HG03354 (cell line): Measurements from ENCODE around the gene SLC25A13.

Experiments
- ATAC-seq: cut with Tn5 transposase; IDR thresholded peaks from one replicate; pipeline ENCODE4 v1.9.1; 2021; ENCODE audit warnings: mild to moderate bottlenecking; ENCODE audit not compliant: unreplicated experiment, poor library complexity, severe bottlenecking

SLC25A13 gene

DNA sequence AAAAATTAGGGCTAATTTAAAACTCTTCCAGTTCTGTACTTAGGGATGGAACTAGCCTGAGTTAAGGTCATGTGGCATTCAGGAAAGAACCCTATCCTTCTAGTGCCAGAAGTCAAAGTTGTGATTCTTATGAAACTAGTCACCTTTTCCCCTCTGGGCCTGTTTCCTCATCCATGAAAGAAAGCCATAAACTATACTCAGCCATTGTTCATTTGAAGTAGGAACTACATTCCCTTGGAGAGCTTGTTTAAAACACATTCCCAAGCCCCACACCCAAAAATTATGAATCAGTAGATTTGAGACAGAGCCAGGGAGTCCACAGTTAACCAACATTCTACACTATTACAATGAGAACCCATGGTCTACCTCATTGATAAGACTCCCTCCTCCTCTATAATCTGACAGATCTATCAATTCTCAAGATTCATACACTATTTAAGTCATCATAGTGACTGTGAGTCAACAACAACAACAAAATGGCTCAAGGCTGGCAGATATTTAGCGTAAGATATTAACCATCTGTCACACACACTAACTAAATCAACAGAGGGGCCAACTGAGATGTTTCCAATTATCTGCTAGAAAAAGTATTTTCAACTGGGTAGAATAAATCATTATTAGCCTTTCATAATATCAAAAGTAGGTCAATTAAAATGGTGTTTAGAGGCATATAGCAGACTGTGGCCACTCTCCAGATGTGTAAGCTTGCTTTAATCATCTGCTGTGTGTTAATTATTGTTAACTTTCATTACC, 102.3 kb downstream of the SLC25A13 start:
- ATAC-seq, result no peak

DNA sequence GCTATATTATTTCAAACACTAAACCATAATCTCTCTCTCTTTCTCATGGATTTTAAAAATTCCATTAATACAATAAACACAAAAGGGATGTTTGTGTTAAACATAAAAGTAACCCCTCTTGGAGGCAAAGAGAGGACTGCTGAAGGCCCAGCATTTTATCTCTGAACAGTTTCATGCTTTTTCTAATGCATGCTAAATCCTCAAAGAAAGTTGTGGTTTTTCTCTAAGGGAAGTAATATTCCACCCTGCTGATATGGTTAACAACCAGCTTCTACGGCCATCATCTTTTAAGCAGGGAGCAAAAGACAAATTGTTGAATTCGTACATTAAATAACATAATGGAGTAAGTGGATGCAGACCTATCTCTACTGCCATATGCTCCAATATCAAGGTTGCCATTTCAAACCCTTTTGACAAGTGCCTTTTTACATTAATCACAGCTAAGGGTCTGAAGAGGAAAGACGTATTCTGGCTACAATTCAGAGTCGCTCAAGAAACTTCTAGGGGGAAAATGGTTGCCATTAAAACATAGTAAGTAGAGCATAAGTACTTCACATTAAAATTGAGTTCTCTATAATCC, 103.1 kb downstream of the SLC25A13 start:
- no peak for ATAC-seq

DNA sequence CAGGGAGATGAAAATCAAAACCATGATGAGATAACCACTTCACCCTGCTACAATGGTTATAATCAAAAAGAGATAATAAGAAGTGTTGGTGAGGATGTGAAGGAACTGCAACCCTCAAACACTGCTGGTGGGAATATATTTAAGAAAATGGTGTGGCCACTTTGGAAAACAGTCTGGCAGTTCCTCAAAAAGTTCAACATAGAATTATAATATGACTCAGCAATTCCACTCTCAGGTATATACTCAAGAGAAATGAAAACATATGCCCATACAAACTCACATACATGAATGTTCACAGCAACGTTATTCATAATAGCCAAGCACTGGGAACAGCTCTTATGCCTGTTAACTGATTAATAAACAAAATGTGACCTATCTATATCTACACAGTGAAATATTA, 104.8 kb downstream of the SLC25A13 start:
- ATAC-seq, result no peak

DNA sequence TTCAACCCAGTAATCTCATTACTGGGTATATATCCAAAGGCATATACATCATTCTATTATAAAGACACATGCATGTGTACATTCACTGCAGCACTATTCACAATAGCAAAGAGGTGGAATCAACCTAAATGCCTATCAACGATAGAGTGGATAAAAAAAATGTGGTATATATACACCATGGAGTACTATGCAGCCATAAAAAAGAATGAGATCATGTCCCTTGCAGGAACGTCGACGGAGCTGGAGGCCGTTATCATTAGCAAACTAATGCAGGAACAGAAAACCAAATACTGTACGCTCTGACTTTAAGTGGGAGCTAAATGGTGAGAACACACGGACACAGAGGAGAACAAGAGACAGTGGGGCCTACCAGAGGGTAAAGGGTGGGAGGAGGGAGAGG, 105.5 kb downstream of the SLC25A13 start:
- no peak for ATAC-seq

DNA sequence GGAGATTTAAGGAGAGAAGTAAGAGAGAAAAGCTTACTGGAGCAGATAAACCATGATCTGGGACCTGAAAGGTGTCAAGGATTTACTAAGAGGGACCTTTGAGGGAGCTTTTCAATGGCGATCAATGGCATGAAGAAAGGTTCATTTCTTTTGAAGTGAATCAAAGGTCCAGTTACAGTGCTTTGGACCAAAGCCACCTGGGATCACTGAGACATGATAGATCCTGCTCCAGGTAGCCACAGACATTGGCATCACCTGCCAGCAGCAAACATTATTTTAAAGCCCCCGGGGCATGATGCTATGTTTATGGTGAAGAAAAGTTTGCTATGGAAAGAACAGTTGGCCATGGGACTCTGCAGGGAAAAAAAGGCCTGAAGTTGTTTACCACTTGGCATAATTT, 109.4 kb downstream of the SLC25A13 start:
- ATAC-seq, result no peak

DNA sequence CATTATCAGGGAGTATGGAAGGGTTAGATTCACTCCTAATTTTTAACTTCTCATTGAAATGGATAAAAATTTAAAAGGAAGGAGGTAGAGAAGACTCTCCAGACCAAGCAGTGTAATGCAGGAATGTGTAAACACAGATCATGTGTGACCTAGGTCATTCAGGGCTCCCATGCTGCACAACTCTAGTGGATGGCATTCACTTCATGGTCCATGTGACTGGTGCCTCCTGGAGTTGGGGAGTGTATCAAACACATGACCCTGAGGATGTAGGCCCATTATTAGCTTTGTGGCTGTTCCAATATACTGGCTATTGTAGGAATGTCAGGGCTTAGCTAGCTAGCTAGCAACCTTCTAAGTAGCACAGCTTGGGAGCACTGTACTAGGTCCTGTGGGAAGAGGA, 109.9 kb downstream of the SLC25A13 start:
- ATAC-seq, result no peak

DNA sequence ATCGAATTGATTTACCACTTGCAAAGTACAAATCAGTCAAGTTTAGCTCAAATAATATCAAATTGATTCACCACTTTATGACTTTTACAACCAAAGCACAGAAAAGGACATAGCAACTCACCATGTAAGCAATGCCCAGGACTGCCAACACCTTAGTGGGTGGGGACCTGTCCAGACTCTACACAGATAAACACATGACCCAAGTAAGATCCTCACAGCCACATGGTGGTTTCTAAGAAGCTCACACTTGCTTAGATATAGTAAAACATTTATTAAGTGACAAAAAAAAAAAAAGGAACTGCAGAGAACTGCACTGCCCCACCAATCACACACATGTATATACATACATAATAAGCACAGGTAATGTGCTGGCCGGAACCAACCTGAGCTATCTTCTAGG, 116.2 kb downstream of the SLC25A13 start:
- no peak for ATAC-seq

DNA sequence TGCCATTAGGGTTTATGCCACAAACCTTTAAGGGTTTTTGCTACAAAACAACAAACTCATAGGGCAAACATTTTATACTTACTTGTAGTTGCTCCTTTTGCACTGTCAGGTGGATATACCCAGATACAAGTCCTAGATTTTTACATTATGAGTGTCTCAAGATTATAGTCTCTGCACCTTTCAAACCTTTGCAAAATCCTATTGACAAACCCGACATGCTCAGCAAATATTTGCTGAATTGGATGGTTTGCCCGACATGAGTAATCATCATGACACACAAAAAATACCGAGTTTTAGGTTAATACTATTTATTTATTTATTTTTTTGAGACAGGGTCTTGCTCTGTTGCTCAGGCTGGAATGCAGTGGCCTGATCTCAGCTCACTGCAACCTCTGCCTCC, 117.3 kb downstream of the SLC25A13 start:
- no peak for ATAC-seq

DNA sequence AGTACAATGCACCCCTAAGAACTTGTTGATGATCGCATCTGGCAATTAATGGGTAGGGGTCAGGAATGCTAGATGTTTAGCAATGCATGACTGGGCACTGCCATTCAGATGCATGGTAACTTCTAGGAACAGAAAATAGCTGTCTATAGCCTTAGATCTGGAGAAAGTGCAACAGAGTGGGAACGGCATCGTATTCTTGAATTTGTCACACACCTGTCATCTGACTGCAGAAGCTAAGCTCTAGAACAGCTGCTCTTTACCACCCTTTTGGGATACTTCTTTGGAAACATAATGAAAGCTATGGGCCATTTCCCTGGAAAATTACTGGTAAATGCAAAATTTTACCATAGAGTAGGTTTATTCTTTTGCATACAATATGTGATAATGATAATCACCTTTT, 118.1 kb downstream of the SLC25A13 start:
- ATAC-seq, result no peak

DNA sequence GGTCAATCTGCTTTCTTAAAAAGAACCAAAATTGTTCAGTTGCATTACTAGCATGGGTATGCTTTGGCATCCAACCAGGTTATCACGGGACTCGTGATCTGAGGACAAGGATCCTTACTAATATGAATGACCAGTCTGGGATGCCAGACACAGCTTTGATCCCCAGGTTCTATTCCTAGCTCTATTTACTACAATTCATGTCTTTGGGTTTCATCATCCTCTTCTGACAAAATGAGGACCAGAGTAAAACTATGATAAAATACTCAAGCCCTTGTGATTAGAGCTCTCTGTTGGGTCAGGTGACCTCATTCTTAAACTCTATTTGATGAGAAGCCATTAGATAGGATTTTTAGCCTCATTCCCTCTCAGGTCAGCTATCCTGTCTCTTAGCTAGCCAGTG, 119.8 kb downstream of the SLC25A13 start:
- no peak for ATAC-seq

DNA sequence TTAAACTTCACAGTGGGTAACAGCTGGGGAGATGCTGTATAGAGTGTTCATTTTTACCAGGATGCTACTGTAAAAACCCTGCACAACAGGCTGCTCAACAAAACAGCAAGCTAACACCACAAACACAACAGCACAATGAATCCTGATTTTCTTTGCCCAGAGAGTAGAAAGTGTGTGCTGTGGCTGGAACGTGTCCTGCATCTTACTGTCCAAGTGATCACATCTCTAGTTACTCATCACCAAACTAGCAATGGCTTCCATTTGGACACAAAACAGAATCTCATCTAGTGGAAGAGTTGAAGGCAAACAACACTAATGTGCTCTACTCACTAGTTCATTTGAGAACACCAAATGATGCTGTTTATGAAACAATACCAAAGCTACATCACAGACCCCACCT, 121.2 kb downstream of the SLC25A13 start:
- ATAC-seq, result no peak

DNA sequence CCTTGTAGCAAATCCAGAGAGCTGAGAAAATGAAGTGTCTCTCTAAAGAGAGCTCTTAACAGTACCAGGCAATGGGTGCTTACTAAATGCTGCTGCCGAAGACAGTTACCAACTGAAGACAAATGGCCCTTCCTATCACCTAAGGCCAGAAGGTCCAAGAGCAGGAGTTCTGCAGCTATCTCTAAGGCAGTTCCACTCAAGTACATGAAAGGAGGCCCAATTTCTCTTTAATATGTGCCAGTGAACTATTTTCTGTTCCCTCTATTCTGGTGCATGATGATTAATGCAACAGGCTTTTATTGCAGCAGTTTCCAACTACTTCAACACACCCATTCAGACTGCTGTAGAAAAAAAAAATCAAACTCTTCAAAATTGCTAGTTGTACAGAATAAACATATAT, 122.5 kb downstream of the SLC25A13 start:
- ATAC-seq, result no peak

DNA sequence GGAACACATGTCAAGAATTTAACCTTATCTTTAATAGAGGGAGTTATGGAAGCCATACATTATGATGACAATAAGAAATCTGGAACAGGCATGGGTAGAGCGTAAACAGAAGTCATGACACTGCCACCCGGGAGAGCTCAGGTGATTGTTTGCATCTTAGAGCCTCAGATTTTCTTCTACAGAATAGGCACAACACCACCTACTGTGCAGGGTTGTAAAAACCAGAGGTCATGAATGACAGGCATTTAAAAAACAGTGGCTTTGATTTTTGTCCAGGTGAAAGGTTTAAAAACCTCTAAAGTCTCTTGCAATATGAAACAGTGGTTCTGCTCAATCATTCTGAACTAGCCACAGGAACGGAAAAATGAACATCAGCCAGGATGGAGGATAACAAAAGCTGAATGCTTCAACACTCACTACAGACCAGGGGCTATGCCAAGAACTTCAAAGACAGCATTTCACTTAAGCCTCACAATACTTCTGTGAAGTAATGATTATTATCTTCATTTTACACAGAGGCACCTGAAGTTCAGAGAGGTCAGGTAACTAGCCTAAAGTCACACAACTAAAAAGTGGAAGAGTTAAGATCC, 123.8 kb downstream of the SLC25A13 start:
- ATAC-seq, result no peak

DNA sequence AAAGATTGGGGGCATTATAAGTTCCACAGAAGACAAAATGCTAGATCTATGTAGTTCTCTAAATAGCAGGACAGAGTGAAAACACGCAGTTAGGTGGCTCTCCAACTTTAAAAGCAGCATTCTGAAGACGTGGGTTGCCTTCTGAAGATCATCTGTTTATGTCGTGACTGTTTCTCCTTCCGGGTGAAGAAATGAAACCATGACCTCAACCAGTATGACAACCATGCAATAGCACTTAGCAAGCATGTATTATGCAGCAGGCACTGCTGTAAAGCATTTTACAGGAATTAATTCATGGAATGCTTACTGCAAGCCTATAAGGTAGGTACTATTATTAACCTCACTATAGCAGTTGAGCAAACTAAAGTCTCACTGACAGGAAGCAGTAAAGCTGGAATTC, 125.2 kb downstream of the SLC25A13 start:
- ATAC-seq, result no peak

DNA sequence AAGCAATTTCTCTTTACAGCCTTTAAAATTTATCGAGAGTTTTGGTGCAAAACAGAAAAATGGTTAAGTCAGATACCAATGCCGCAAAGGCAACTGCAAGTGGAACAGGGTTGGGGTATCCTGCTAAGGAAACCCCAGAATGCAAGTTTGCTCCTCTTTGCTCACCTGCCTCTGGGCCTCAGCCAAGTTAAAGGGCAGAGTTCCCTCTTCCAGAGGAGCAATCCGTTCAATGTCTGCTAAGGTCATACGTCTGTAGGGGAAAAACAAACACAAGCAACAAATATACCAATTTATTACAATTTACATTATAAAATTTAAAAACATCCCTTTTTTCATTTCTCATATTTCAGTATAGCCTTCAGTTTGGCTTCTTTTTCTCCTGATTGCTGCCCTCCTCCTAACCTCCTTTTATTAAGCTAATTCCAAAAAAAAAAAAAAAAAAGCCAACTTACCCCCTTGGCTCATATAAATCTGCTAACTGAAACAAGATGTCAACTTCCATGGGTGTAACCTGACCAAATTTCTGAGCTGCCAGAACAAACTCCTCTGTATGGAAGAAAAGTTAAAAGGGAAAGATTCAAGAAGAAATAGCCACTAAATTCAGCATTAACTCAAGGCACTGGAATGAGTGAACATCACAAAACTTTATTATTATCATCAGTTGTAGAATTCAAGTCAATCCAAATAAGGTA, 132.6 kb downstream of the SLC25A13 start:
- no peak for ATAC-seq

DNA sequence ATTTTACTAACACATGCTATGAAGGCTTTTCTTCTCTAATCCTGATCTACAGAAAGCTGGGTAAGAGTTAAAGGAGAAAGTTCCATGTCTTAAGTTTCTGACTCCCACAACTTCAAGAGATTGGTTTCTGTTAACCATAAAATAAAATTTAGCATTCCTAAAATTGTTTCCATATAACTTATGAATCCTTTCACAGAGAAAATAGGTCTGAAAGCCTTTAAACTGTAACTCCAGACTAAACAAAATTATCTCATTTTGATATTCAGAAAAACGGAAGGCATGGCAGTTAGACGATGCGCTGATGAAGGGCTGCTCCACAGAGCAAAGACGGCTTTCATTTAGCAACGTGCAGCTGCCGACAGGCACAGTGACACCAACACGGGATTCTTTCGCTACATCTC, 133.3 kb downstream of the SLC25A13 start:
- ATAC-seq, result no peak

DNA sequence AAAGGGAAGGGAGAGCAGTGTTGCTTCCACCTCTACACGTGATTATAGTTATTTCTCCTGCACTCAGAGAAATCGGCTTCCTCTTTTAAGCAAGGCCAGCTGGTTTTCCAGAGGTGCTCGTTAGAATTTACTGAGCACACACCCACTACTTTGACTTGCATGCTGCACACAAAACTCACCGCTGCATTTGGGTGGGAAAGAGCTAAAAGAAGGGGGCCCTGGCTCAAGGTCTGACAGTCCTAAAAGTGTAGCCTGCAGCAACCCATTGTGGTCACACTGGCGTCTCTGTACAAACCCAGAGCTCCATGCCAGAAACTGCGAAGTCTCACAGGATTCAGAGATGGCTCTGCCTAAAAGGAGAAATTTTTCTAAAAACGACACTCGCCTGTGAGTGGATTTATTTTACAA, 133.7 kb downstream of the SLC25A13 start:
- no peak for ATAC-seq

DNA sequence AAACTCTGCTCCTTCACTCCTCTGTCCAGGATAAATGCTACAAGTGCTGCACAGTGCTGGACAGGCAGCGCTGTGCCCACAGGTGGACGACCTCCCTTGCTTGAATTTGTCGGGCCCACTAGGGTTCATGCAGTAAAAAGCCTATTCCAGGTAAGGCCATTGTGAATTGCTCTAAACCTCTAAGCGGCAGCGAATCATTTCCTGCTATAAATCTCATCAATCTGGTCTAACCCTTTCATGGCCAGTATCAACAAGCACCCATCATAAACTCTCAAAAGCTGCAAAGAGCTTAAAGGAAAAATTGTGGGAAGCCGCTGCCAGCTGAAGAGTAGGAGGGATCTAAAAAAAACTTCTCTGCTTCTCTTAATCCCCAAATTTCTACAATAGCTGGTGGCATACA, 134.2 kb downstream of the SLC25A13 start:
- no peak for ATAC-seq

DNA sequence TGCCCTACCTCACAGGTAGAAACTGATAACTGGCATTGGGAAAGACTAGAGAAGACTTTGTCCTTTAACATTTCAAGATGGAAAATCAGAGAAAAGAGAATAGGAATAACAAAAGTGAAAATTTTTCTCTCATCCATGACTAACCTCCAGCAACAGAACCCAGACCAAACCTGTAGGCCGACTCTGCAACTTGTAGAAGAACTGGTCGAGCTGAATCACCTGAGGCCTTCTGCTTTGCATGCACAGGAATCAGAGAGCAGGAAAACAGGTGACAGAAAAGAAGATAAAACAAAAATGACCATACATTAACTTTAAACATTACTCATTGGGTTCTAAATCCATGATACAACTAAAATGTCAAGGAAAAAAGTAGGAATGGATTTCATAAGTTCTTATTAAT, 137.1 kb downstream of the SLC25A13 start:
- no peak for ATAC-seq

DNA sequence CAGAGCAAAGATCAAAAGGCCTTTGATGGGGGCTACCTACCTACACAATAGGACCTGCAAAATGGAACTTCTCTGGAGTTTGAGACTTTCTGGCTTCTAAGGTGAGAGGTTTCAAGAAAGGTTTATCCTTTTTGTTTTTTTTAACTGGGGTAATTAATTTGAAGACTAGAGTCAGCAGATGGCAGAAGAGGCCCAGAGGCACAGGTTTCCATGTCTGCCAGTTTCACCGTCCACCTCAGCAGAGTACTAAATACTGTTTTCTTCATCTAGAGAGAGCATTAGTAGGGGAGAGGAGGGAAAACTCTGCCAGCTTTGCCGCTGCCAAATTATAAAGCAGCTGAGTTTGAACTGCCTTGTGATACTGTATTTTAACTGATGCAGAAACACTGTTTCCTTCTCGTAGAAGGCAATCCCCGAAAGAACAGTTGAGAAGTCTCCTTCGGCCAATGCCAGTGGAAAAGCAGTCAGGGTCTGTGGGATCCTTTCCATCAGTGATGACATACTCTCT, 138.7 kb downstream of the SLC25A13 start:
- no peak for ATAC-seq
